Subcutaneous adipose tissue (tissue), 4 donors: Measurements from ENCODE around the gene MYO16. TPM values are rescaled to one million over a fixed set of nuclear protein-coding genes. Genes with fewer than 3 reads are reported as not detected.

Experiments
- total RNA-seq, 4 donors: library from RNA; depleted of rRNA; stranded (reverse); fragments of >200 nt; gene quantifications; one replicate each; pipeline ENCODE4 v1.1.0, GENCODE V29; 2016
- TF ChIP-seq, protein P1 (sequence below): fragments of 450-650 bp; IDR thresholded peaks from one replicate; pipeline ENCODE4 v1.5.1; 2016; ENCODE audit warnings: low read depth, mild to moderate bottlenecking, control low read depth, antibody characterized with exemption, moderate library complexity

The MYO16 gene
- total RNA-seq, 4 donors from 2014 or later, result 0.44 to 1.1 (median 0.58) TPM

DNA sequence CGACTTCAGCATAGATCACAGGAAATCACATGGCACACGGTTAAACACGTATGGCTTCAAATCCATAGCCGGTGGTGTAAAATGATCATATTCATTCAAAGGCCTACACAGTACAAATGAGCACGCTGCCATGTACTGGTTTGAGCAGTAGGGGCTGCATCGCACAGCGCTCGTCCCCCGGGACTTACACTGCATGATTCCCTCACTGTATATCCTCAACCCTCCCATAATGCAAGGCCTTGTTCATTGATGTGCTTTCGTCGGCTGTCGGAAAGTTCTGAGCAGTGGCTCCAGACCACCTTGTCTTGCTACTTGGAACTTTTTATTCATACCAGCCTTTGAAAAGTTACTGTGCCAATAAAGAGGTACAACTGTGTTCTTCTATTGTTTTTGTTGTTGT is 578.2 kb downstream of the MYO16 start:
- TF ChIP-seq, protein P1, sequence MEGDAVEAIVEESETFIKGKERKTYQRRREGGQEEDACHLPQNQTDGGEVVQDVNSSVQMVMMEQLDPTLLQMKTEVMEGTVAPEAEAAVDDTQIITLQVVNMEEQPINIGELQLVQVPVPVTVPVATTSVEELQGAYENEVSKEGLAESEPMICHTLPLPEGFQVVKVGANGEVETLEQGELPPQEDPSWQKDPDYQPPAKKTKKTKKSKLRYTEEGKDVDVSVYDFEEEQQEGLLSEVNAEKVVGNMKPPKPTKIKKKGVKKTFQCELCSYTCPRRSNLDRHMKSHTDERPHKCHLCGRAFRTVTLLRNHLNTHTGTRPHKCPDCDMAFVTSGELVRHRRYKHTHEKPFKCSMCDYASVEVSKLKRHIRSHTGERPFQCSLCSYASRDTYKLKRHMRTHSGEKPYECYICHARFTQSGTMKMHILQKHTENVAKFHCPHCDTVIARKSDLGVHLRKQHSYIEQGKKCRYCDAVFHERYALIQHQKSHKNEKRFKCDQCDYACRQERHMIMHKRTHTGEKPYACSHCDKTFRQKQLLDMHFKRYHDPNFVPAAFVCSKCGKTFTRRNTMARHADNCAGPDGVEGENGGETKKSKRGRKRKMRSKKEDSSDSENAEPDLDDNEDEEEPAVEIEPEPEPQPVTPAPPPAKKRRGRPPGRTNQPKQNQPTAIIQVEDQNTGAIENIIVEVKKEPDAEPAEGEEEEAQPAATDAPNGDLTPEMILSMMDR, result no peak

DNA sequence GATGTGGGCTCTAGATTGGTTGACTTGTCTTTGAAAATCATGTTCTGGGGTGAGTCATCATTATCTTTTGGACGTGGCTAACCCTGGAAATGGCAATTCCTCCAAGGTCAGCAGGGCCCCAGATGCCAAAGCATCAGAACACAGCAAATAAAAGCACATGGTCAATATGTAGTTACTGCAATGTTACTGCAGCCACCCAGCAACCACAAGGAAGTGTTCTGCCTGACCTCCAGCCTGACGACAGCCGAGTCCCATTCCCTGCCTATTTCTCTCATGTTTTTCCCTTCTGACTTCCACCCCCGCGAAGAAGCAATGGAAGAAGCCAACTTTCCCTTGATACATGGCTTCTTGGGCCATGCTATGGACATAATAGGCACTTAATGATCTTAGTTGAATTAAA is 579.1 kb downstream of the MYO16 start:
- TF ChIP-seq, protein P1, result no peak

DNA sequence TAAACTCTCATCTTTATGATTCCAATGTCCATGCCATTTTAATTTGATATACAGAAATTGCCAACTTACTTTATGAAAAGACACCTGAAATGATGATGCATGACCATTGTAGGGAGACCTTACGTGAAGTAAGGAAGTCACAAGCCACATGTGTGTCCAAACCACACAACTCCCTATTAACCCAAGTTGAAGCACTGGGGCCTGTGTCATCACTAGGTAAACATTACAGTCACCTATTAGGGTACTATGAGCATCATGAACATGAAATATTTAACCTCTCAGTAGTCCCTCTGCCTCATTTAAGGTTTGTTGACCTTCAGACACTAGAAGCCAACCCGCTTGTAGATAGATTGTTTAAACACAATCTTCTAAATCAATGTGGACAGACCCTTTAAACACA is 580.1 kb downstream of the MYO16 start:
- TF ChIP-seq, protein P1, result no peak

DNA sequence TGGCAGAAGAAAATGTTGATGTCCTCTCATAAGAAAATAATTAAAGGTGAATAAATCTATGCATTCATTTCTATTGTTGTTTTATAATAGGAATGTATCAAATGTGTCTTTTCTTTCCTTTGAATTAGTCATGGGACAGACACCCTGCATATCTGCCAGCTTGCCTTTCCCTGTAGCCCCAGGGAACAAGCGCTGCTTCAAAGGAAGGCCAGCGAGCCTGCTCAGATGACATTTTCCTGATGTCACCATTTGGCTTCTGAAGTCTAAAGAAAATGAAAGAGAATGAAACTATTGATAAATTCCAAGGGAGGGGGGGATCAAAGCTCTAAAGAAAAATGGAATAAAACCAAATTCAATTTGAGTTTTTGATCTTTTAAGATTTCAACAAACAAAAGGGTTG is 582.2 kb downstream of the MYO16 start:
- TF ChIP-seq, protein P1, result no peak

DNA sequence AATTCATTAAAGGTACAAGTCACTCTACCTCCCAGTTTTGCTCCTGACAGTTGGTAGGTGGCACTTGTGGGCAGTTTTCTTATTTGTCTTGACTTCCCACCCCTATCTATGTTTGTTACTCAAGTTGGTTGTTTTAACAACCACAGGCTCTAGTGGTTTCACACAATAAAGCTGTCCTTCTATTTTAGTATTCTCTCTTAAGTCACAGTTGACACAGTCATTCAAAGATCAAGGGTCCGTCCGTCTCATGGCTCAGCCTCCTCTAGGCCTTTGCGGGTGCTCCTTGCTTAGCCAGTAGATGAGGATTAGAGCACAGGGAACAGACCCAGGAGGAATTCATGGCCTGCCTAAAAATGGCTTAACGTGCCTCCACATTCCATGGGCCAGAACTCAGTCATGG is 583.2 kb downstream of the MYO16 start:
- TF ChIP-seq, protein P1, result no peak

DNA sequence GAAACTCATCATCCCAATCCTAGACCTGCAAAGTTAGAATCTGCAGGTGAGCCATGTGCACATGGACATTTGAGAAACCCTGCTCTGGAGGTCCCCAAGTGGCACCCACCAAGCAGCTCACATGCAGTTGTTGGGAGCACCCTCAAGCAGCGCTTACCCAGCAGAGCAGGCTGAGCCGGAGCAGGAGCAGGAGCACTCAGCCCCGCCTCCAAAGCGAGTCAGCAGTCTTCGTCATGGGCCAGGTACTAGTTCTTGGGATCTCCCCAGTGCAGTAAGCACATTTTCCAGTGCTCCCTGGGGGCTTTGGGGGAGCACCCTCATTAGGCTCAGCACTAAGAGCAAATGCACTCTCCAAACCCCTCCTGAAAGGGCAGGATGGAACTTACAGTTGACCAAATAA is 584.3 kb downstream of the MYO16 start:
- TF ChIP-seq, protein P1, result no peak

DNA sequence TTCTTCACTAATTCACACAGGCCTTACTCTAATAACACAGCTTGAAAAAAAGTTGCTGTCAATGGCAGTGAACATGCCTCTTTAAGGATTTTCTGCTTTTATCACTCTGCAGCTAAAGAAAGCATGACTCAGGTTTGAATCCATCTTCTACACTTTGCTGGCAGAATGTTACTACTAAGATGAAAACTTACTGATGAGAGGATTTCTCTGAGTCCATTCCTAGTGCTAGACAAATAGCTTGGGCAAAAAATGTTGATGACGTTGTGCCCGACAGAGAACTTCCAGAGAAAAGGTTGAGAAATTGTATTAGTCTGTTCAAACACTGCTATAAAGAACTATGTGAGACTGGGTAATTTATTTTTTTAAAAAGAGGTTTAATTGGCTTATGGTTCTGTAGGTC is 585.0 kb downstream of the MYO16 start:
- TF ChIP-seq, protein P1, result no peak

DNA sequence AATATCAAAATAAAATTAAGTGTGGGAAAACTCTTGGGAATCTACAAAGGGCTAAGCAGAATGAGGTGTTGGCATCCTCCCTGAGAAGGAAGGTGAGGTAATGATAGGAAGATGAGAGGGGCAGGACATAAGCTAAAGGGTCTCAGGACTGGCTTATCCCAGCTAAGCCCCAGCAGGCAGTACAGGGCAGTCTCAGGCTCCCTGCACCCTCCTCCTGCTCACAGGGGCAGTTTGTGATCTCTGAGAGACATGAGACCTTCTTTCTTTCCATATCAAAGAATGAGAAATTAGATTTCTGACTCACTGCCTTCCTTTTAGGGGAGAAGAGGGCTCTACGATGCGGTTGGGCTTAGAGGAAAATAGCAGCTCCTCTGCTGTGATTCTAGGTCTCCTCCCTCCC is 586.0 kb downstream of the MYO16 start:
- TF ChIP-seq, protein P1, result no peak
